GM21723 (cell line): Measurements from ENCODE around the gene LRFN5.
"Not testable (repeated sequence)": the region's sequence is repeated elsewhere in the genome, so short reads cannot be mapped to it uniquely, and the experiment has no call there.

Experiments used
- ATAC-seq: cut with Tn5 transposase; IDR thresholded peaks from one replicate; pipeline ENCODE4 v1.9.1; 2021; ENCODE audit warnings: mild to moderate bottlenecking, moderate library complexity; ENCODE audit not compliant: unreplicated experiment

The LRFN5 gene

DNA sequence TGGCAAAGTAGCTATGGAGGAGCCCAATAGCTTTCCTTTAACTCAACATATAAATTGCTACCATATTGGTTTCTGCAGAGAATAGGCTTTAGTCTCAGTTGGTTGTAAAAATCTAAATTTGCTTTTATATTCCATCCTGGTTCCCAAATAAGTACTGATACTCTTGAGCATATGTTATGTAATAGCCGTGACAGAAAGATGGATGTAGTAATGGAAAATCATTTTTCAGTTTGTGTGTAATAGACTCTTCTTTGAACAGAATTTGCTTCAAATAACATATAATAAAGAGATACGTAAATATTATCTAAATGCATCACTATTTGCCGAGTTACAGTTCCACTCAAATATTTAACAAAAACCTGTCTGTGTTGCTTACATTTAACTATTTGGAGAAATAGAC, 271.6 kb downstream of the LRFN5 start:
- no peak for ATAC-seq

DNA sequence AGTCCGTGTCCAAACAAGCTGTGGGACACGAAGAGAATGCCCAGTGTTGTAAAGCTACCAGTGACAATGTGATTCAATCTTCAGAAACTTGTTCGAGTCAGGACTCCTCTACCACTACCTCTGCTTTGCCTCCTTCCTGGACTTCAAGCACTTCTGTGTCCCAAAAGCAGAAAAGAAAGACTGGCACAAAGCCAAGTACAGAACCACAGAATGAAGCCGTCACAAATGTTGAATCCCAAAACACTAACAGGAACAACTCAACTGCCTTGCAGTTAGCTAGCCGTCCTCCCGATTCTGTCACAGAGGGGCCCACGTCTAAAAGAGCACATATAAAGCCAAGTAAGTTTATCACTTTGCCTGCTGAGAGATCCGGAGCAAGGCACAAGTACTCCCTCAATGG, 284.9 kb downstream of the LRFN5 start:
- ATAC-seq: no peak

DNA sequence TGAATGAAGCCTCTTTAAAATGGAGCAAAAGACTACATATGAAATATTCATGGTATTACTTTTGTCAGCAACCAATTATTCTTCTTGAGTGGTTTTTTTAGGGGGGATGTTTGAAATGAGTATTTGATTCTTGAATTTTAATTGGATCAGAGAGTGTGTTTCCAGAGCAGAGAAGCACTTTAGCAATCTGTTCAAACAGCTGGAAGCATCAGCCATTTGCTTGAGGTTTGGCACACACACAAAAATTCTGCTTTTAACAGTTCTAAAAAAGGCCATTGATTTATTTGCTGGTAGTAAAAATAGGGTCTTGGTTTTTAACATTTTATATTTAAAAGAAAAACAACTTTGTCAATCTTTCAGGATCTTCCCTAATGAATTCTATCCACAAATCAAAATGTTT, 292.7 kb downstream of the LRFN5 start:
- no peak for ATAC-seq

DNA sequence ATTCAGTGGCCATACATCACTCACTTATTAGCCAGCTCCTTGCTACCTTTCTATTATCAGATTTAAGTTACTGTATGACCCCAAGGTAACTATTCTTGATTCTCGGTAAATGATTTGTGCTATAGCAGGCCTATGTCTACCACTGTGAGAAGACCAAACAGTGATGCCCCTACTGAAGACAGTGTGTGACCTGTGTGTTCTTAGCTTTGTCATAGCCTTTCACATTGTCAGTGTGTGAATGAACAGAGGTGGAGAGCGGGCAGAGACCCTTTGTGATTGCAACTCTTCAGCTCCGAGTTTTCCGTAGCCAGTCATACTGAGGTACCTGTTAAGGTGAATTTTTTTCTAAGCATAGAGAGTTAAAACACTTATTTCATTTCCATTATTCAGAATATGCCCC, 294.0 kb downstream of the LRFN5 start:
- ATAC-seq: no peak

DNA sequence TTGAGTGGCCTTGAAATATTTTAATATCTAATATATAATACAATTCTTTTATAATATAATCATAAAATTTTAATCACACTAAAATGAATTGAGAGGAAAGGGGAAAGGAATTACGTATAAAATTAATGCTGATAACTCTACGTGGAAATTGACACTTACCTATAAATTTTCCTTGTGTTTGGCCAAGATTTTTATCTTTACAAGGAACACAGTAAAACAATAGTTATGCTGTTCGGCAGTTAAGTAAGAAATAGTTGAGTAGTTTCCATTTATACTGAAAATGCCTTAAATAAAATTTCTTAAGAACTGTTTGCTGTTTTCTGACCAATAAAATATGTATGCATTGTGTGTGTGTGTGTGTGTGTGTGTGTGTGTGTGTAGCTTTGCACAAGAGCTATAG, 294.4 kb downstream of the LRFN5 start:
- no peak for ATAC-seq

DNA sequence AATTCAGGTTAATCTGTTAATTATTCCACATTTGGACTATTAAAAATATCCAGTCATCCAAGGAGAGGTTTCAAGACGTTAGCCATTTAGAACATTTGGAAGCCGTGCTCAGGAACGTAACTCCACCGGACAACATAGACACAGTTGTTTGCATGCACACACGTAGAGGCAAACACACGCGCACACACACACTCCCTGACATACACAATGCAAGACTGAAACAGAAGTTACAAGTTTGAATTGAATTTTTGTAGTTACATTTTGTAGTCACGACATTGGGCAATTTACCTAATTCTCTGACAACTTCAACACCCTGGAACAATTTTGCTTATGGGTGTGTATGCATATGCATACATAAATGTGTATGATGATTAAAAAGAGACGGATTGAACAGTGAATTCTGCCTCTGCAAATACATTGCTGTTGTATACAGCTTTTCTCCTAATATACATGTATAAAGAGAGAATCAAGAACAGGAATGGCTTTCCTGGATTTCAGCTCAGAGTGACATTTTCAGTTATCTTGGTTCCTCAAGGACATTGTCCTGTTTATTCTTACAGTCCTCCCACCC, 298.8 kb downstream of the LRFN5 start:
- ATAC-seq: no peak

DNA sequence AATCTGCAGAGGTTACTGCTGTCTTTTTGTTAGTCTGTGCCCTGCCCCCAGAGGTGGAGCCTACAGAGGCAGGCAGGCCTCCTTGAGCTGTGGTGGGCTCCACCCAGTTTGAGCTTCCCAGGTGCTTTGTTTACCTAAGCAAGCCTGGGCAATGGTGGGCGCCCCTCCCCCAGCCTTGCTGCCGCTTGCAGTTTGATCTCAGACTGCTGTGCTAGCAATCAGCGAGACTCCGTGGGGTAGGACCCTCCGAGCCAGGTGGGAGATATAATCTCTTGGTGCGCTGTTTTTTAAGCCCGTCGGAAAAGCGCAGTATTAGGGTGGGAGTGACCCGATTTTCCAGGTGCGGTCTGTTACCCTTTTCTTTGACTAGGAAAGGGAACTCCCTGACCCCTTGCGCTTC, 304.5 kb downstream of the LRFN5 start:
- ATAC-seq: not testable (repeated sequence)

DNA sequence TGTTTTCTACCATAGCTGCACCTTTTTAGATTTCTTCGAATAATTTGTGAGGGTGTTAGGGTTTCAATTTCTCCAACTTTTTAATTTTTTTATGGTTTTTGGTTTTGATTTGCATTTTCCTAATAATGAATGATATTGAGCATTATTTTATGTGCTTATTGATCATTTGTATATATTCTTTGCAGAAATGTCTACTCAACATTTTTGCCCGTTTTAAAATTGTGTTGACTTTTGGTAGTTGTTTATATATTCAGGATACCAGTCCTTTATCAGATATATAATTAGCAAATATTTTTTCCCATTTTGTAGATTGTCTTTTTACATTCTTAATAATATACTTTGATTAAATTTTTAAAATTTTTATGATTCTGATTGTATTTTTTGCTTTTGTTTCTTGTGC, 306.7 kb downstream of the LRFN5 start:
- no peak for ATAC-seq

DNA sequence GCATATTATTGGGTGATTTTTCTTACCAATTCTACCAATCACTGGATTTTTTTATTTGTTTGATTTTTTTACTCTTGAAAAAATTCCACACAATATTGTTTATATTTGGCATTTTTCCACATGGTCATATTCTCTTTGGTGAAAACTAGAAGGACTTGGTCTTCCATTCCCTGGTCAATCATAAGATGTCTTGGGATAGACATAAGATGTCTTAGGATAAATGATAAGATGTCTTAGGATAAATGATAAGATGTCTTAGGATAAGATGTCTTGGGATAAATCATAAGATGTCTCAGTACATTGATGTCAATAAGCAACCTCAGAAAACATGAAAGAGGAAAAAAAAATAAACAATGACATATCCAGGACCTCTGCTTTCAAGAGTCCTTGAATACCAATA, 309.1 kb downstream of the LRFN5 start:
- ATAC-seq: no peak

DNA sequence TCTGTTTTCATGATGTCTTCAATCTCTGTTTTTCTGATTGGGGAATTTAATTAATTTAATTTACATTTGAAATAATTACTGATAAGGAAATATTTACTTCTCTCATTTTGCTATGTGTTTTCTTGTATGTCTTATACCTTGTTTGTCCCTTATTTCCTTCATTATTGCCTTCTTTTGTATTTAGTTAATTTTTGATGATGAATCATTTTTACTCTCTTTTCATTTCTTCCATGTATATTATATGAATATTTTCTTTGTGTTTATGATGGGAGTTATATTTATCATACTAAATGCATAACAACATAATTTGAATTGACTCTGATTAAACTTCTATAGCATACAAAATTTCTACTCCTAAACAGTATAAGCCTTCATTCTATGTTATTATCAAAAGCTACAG, 309.6 kb downstream of the LRFN5 start:
- ATAC-seq: no peak

DNA sequence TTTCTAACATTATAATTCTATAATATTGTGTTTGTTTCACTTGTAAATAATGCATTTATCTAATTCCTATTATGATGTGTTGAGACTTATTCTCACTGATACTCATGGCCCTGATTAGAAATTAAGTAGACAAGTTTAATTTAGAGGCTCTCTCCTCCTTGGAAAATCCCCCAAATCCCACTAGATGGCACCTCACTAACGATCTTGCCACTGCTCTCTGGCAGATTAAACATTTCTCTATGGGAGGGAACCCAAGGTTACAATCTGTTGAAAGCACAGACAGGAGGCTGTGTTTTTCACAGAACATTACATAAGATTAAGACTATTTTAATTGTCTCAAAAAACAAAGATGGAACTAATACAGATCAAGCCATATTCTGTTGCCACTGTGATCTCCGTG, 318.7 kb downstream of the LRFN5 start:
- no peak for ATAC-seq

DNA sequence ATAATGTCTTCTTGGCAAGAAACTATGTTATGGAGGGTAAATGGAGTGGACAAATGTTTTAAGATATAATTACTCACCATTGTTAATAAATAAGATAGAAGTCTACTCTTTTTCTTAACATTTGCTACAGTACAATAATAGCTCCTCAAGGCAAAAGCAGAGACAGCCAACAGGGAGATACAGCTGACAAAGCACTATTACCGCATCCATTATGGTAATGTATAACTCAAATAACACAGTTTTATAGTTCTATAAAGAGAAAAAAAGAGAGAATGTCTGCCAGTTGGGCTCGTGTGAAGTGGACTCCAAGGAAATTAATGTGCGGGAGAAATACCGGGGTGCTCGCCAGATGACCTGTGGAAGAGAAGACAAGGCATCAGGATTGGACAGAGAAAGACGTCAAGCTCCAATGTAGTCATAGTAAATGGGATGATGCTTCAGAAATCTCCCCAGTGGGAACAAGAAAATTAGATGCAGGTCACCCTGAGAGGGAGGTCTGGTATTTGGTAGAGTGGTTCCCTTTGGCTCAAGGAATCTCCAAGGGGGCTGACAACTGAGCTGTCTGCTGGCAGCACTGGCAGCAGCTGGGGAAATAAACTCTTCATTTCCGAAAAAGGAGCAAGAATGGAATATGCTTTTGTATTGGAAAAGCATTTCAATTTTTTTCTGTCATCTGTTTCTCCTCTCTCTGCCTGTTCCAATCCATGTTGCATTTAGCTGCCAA, 343.9 kb downstream of the LRFN5 start:
- ATAC-seq: no peak
